Choroid plexus epithelial cell (primary cell): ENCODE results near the gene SLC44A3.

Source experiments
- DNase-seq: peaks from one replicate; pipeline ENCODE4 v3.0.0-alpha.2; 2010; ENCODE audit warnings: low read depth
- H3K4me3 ChIP-seq: 2 replicates; pipeline ENCODE4 v1.5.1; 2011; ENCODE audit warnings: low read depth, mild to moderate bottlenecking, control low read depth, low read length, moderate library complexity
- CTCF ChIP-seq: conservative IDR thresholded peaks from 2 replicates; pipeline ENCODE4 v1.5.1; 2011; ENCODE audit warnings: low read depth, mild to moderate bottlenecking, control low read depth, inconsistent platforms, low read length, moderate library complexity

Gene SLC44A3

DNA sequence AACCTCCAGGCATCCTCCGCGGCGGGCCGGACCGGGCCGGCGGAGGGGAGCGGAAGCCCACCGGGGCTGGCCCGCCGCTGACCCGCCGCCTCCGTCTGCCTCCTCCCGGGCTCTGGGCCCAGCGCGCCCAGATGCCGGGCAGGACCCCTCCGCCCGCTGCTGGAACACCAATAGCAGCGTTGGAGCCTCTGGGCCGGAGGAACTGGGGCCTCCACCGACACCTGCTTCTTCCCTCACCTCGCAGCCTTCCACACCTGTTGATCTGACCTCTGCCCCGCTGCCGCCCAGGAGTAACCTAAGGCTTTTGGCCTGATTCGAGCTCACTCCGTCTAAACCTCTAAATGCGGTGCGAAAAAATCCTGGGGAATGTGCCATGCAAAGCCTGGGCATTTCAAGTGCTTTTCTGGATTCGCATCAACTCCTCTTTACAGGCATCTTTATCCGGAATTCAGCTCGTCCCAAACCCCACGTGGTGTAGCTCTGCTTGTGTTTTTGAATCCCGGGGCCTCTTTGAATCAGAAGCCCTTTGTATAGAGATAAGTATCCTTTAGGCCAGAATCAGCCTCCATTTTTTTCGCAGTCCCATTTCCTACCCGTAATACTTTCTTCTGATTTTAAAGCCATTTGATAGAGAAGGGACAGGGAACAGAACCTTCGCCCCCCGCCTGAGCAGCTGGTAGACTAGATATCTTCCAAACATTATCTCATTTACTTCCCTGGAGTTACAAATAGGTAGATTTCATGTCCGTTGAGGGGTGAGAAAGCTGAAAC lies 107.4 kb downstream of the SLC44A3 start:
- DNase-seq: peak; percentile 62
- H3K4me3 ChIP-seq: peak overlapping the region; percentile 85
- TF ChIP-seq CTCF: no peak

GRCh38 chr1:94928293-94928939 lies 108.3 kb downstream of the SLC44A3 start:
- no peak for DNase-seq
- no peak overlapping the region for H3K4me3 ChIP-seq
- TF ChIP-seq CTCF: no peak

DNA sequence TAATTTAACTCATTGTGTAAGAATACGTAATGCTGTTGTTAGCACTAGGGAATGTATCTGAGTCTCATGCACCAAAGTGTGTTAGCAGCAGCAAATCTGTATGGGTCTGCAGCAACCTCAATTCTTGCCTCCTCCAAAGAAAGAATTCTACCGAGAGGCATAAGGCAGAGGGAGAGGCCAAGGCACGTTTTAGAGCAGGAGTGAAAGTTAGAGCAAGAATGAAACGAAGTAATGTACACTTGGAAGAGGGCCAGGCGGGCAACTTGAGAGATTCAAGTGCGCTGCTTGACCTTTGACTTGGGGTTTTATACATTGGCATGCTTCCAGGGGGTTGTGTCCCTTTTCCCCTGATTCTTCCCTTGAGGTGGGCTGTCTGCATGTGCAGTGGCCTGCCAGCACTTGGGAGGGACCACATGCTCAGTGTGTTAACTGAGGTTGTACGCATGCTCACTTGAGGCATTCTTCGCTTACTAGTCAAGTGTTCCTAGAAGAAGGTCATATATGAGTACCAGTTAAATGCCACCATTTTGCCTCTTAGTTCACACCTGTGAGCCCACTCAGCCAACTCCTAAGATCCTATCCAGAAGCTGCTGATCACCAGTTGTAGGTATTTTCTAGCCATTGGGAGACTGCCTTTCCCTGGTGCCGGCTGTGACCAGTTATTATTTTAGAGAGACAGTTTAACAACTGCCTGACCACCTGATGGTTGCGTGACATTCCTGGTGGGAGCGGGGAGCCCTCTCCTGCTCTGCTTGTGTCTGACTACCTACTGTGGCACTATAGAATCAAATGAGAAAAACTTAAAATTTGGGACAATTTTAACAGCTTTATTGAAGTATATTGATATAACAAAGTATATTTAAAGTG lies 109.4 kb downstream of the SLC44A3 start:
- no peak overlapping the region for H3K4me3 ChIP-seq
- no peak for TF ChIP-seq CTCF
- no peak for DNase-seq

DNA sequence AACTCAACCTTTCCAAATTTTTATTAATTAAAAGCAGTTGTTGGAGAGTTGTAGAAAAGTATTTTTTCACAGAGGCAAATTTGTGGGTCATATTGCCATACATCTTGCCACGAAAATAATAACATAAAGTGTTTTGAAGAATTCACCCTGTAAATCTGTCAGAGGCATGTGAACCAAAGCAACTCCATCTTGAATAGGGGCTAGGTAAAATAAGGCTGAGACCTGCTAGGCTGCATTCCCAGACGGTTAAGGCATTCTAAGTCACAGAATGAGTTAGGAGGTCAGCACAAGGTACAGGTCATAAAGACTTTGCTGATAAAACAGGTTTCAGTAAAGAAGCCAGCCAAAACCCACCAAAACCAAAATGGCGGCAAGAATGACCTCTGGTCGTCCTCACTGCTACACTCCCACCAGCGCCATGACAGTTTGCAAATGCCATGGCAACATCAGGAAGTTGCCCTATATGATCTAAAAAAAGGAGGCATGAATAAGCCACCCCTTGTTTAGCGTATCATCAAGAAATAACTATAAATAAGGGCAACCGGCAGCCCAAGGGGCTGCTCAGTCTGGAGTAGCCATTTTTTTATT lies 111.2 kb downstream of the SLC44A3 start:
- DNase-seq: no peak
- H3K4me3 ChIP-seq: no peak overlapping the region
- TF ChIP-seq CTCF: no peak

GRCh38 chr1:94934551-94934950 lies 114.4 kb downstream of the SLC44A3 start:
- H3K4me3 ChIP-seq: no peak overlapping the region
- TF ChIP-seq CTCF: no peak
- no peak for DNase-seq

- TF ChIP-seq CTCF: no peak
- H3K4me3 ChIP-seq: no peak overlapping the region
- no peak for DNase-seq
Observed at GRCh38 chr1:94935034-94935433, 114.9 kb downstream of the SLC44A3 start.
